Uterus (tissue), 4 donors: Measurements from ENCODE around the gene CAMK2N2. TPM values are rescaled to one million over a fixed set of nuclear protein-coding genes. Genes with fewer than 3 reads are reported as not detected.

Source experiments
- DNase-seq, 2 donors: peaks; one replicate each; pipeline ENCODE4 v3.0.0-alpha.2; 2019 to 2020
- H3K27ac ChIP-seq, 2 donors: fragments of 200-600 bp; sonication (generic); 1 replicate in 1 of 2; 2 replicates in 1 of 2; pipeline ENCODE4 v1.5.1; 2016 to 2018
- H3K27me3 ChIP-seq, 2 donors: fragments of 200-600 bp; sonication (generic); one replicate each; pipeline ENCODE4 v1.5.1; 2018 to 2019; ENCODE audit warnings: control low read depth in 1 of 2
- H3K36me3 ChIP-seq, 2 donors: fragments of 200-600 bp; sonication (generic); one replicate each; pipeline ENCODE4 v1.5.1; 2019; ENCODE audit warnings: control low read depth in 1 of 2
- H3K4me1 ChIP-seq, 2 donors: fragments of 200-600 bp; sonication (generic); one replicate each; pipeline ENCODE4 v1.5.1; 2018 to 2019; ENCODE audit warnings: control low read depth in 1 of 2
- H3K4me3 ChIP-seq, 2 donors: fragments of 200-600 bp; sonication (generic); 1 replicate in 1 of 2; 2 replicates in 1 of 2; pipeline ENCODE4 v1.5.1; 2018 to 2019; ENCODE audit warnings: mild to moderate bottlenecking in 1 of 2
- H3K9me3 ChIP-seq, 2 donors: fragments of 200-600 bp; sonication (generic); one replicate each; pipeline ENCODE4 v1.5.1; 2019; ENCODE audit warnings: control low read depth in 1 of 2
- CTCF ChIP-seq, 4 experiments: fragments of 200-600 bp in 2 of 4; fragments of 450-650 bp in 2 of 4; sonication (generic) in 2 of 4; IDR thresholded peaks; one replicate each; pipeline ENCODE4 v1.5.1; 2016 to 2019; ENCODE audit warnings: antibody characterized with exemption in 4 of 4, mild to moderate bottlenecking in 2 of 4, moderate library complexity in 1 of 4
- POLR2A ChIP-seq, 2 donors: fragments of 450-650 bp; IDR thresholded peaks; one replicate each; pipeline ENCODE4 v1.6.1; 2016; ENCODE audit warnings: antibody characterized with exemption in 2 of 2, mild to moderate bottlenecking in 1 of 2, moderate library complexity in 1 of 2
- intact Hi-C: fragments of 100-400 bp; cut with DNase I; formaldehyde crosslinking; loops from one replicate; pipeline ENCODE4 v1.15.1; 2023; ENCODE audit warnings: low total_unique reads
- total RNA-seq, 4 donors: library from RNA; depleted of rRNA in 3 of 4; stranded (reverse); fragments of >200 nt in 3 of 4; gene quantifications; one replicate each; pipeline versions ENCODE4 v1.1.0 to v1.2.4, GENCODE V29; 2014 to 2023
- donor health status: DM: yes; HTN: yes; CAD: no.

CAMK2N2 gene
- total RNA-seq, 4 donors from 2014 or later = not detected

- intact Hi-C loops = no loop called here
- H3K9me3 ChIP-seq = no peaks in the 10 kb centered on the region
- no peaks in the 10 kb centered on the region for H3K36me3 ChIP-seq
- peaks cover 8 to 19% of the 10 kb centered on the region in 2 donors for H3K27me3 ChIP-seq
- no peak for TF ChIP-seq POLR2A (IDR thresholded peaks at IDR 0.05)
- H3K4me3 ChIP-seq = peak overlapping the region in 1 of 2 donors; percentile 44
- no peak overlapping the region for H3K27ac ChIP-seq
- no peak for DNase-seq
- H3K4me1 ChIP-seq = peaks cover 0 to 18% of the 10 kb centered on the region in 2 donors
Observed at GRCh38 chr3:184230081-184230602, 31.2 kb downstream of the CAMK2N2 start.

GRCh38 chr3:184229394-184230080, 31.8 kb downstream of the CAMK2N2 start, which contains the start of gene VWA5B2:
Gene VWA5B2, plus strand, starts transcription at chr3:184229585. Its CDS starts 944 bp downstream, at chr3:184230529.
- Histone ChIP-seq H3K27ac (no peak within 1 kb of the TSS), H3K9me3 (no peaks in the 10 kb centered on the region), H3K27me3 (peaks cover 8 to 19% of the 10 kb centered on the region in 2 donors), H3K4me1 (peaks cover 0 to 18% of the 10 kb centered on the region in 2 donors), H3K4me3 (peak within 1 kb of the TSS; percentile 3 to 44), H3K36me3 (no peaks in the 10 kb centered on the region)
- peak; percentile 22 to 60 for DNase-seq
- no peak for TF ChIP-seq POLR2A (IDR thresholded peaks at IDR 0.05)
- peak in 3 of 4 experiments; percentile 17 to 52 (median 39) for TF ChIP-seq CTCF (IDR thresholded peaks at IDR 0.05)
- intact Hi-C loops = no loop called here

- DNase-seq = no peak
- intact Hi-C loops = no loop called here
- no peak for TF ChIP-seq POLR2A (IDR thresholded peaks at IDR 0.05)
- TF ChIP-seq CTCF (IDR thresholded peaks at IDR 0.05) = no peak
- peaks cover 0 to 18% of the 10 kb centered on the region in 2 donors for H3K4me1 ChIP-seq
- no peaks in the 10 kb centered on the region for H3K9me3 ChIP-seq
- H3K36me3 ChIP-seq = no peaks in the 10 kb centered on the region
- peaks cover 8 to 19% of the 10 kb centered on the region in 2 donors for H3K27me3 ChIP-seq
- no peak overlapping the region for H3K4me3 ChIP-seq
- no peak overlapping the region for H3K27ac ChIP-seq
Observed at GRCh38 chr3:184228376-184229137, 32.8 kb downstream of the CAMK2N2 start.

- no peak for TF ChIP-seq POLR2A (IDR thresholded peaks at IDR 0.05)
- TF ChIP-seq CTCF (IDR thresholded peaks at IDR 0.05) = peak in 3 of 4 experiments; percentile 22 to 40 (median 28)
- intact Hi-C loops = no loop called here
- Histone ChIP-seq H3K27ac (no peak overlapping the region), H3K4me1 (peaks cover 0 to 18% of the 10 kb centered on the region in 2 donors), H3K27me3 (peaks cover 8 to 19% of the 10 kb centered on the region in 2 donors), H3K4me3 (no peak overlapping the region), H3K36me3 (no peaks in the 10 kb centered on the region), H3K9me3 (no peaks in the 10 kb centered on the region)
- DNase-seq = no peak
Observed at GRCh38 chr3:184227481-184227935, 33.8 kb downstream of the CAMK2N2 start.

GRCh38 chr3:184223946-184224345, 37.4 kb downstream of the CAMK2N2 start:
- no peaks in the 10 kb centered on the region for H3K27me3 ChIP-seq
- peaks cover 0 to 3% of the 10 kb centered on the region in 2 donors for H3K4me1 ChIP-seq
- H3K36me3 ChIP-seq = no peaks in the 10 kb centered on the region
- no peak for DNase-seq
- no peak overlapping the region for H3K27ac ChIP-seq
- TF ChIP-seq CTCF (IDR thresholded peaks at IDR 0.05) = no peak
- TF ChIP-seq POLR2A (IDR thresholded peaks at IDR 0.05) = no peak
- no peaks in the 10 kb centered on the region for H3K9me3 ChIP-seq
- no peak overlapping the region for H3K4me3 ChIP-seq
- intact Hi-C loops = no loop called here
